ENCODE data around the gene ZBBX. TPM values are rescaled to one million over a fixed set of nuclear protein-coding genes. Genes with fewer than 3 reads are reported as not detected.

Gene ZBBX
- total and polyA plus RNA-seq, 2 of the 4 experiments (the other 2 are of a cell fraction): not detected

DNA sequence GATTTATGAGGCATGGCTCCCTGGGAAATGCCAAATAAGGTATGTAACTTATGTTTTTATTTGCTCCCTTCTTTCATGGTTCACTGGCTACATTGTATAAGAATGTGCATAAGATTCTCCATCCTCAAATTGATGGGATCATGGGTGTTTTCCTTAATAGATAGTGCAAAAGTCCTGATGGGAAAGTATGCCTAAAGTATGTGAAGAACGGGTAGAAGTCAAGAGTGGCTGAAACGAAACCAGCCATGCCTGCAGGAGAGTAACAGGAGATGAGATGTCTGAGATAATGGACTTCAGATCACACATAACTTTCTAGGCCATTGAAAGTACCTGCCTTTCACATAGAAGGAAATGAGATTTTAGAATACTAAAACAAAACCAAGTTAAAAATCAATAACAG lies 56.5 kb downstream of the ZBBX start:
- H2AK9ac ChIP-seq (replicated peaks; ENCODE audit: low read depth, low read length, poor library complexity): no peak overlapping the region
- intact Hi-C loops (cut with micrococcal nuclease) (no loop called here), in situ Hi-C loops (cut with MboI; ENCODE audit: low sequenced_read_pairs) (no loop called here), dilution Hi-C loops (cut with HindIII; ENCODE audit: low sequenced_read_pairs, unreplicated experiment) (no loop called here)
- no peaks in the 10 kb centered on the region for H3K36me3 ChIP-seq (ENCODE audit: control insufficient read depth, insufficient read depth, low read length)
- no peak overlapping the region for H2BK15ac ChIP-seq (ENCODE audit: low read depth, low read length)
- H3K4me2 ChIP-seq (ENCODE audit: low read depth, low read length): no peak overlapping the region
- H2BK20ac ChIP-seq (ENCODE audit: low read depth, low read length): no peak overlapping the region
- ATAC-seq (ENCODE audit: low read depth): no peak
- H3K4me3 ChIP-seq (ENCODE audit: insufficient read depth, low read depth, low read length): no peak overlapping the region
- no peak overlapping the region for H3K18ac ChIP-seq (ENCODE audit: low read depth, low read length)
- ChIA-PET POLR2A (ENCODE audit: unreplicated experiment) (no interaction called here), CTCF (no interaction called here)
- H3K9ac ChIP-seq (ENCODE audit: low read depth, low read length): no peak overlapping the region
- no peaks in the 10 kb centered on the region for H3K9me1 ChIP-seq (ENCODE audit: insufficient read depth, low read length)
- no peaks in the 10 kb centered on the region for H3K4me1 ChIP-seq (ENCODE audit: control insufficient read depth, insufficient read depth, low read length)
- TF ChIP-seq MAZ (IDR thresholded peaks at IDR 0.05; ENCODE audit: borderline replicate concordance, low read depth, low read length) (no peak), MXI1 (IDR thresholded peaks at IDR 0.05; ENCODE audit: borderline replicate concordance, low read depth, low read length) (no peak), RAD21 (IDR thresholded peaks at IDR 0.05; ENCODE audit: low read length) (no peak), CHD1 (IDR thresholded peaks at IDR 0.05; ENCODE audit: low read depth, low read length) (no peak), MAFK (IDR thresholded peaks at IDR 0.05; ENCODE audit: low read depth, low read length) (no peak), BHLHE40 (IDR thresholded peaks at IDR 0.05; ENCODE audit: low read depth, low read length) (no peak), FOS (IDR thresholded peaks at IDR 0.05; ENCODE audit: low read depth, low read length) (no peak), CEBPB (IDR thresholded peaks at IDR 0.05; ENCODE audit: low read depth, low read length) (no peak), POLR2A (IDR thresholded peaks at IDR 0.05; ENCODE audit: low read depth, low read length) (no peak)
- TF ChIP-seq, protein P1, sequence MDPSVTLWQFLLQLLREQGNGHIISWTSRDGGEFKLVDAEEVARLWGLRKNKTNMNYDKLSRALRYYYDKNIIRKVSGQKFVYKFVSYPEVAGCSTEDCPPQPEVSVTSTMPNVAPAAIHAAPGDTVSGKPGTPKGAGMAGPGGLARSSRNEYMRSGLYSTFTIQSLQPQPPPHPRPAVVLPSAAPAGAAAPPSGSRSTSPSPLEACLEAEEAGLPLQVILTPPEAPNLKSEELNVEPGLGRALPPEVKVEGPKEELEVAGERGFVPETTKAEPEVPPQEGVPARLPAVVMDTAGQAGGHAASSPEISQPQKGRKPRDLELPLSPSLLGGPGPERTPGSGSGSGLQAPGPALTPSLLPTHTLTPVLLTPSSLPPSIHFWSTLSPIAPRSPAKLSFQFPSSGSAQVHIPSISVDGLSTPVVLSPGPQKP (IDR thresholded peaks at IDR 0.05; ENCODE audit: borderline replicate concordance, low read depth, low read length): no peak
- TF ChIP-seq, protein P2, sequence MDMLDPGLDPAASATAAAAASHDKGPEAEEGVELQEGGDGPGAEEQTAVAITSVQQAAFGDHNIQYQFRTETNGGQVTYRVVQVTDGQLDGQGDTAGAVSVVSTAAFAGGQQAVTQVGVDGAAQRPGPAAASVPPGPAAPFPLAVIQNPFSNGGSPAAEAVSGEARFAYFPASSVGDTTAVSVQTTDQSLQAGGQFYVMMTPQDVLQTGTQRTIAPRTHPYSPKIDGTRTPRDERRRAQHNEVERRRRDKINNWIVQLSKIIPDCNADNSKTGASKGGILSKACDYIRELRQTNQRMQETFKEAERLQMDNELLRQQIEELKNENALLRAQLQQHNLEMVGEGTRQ (IDR thresholded peaks at IDR 0.05; ENCODE audit: low read depth, low read length): no peak
- DNase-seq: no peak
- no peak overlapping the region for H4K8ac ChIP-seq (ENCODE audit: low read depth in 2 of 2, low read length in 2 of 2)
- no peak overlapping the region for H4K91ac ChIP-seq (ENCODE audit: insufficient read depth, low read depth, low read length)
- no peaks in the 10 kb centered on the region for H3K9me3 ChIP-seq (ENCODE audit: control insufficient read depth, insufficient read depth, low read length)
- H3K27ac ChIP-seq (ENCODE audit: insufficient read depth, low read length): no peak overlapping the region
- H3K56ac ChIP-seq (ENCODE audit: extremely low read depth, insufficient read depth, low read length): no peak overlapping the region
- no peak overlapping the region for H4K5ac ChIP-seq (ENCODE audit: low read depth, low read length)
- H3K4ac ChIP-seq (ENCODE audit: low read depth, low read length): no peak overlapping the region
- no peak overlapping the region for H3K23ac ChIP-seq (ENCODE audit: low read depth, low read length)
- no peak overlapping the region for H2AFZ ChIP-seq (replicated peaks; ENCODE audit: low read length, poor library complexity)
- H4K20me1 ChIP-seq (ENCODE audit: insufficient read depth, low read length): no peaks in the 10 kb centered on the region
- H2BK5ac ChIP-seq (ENCODE audit: low read depth, low read length, poor library complexity, severe bottlenecking): no peak overlapping the region
- no peaks in the 10 kb centered on the region for H3K79me1 ChIP-seq (ENCODE audit: low read depth in 1 of 2, low read length in 2 of 2)
- WGBS, 2 experiments (ENCODE audit: extremely low coverage in 2 of 2, insufficient read length in 1 of 2): no CpG with 5 or more reads among the region's 2 CpGs
- H2BK120ac ChIP-seq (ENCODE audit: low read depth, low read length): no peak overlapping the region
- H2AK5ac ChIP-seq (ENCODE audit: low read depth, low read length): no peak overlapping the region
- BruUV-seq (replicated peaks): no TSS peak
- no peaks in the 10 kb centered on the region for H3K27me3 ChIP-seq (ENCODE audit: control insufficient read depth, insufficient read depth, low read length)
- H3K14ac ChIP-seq (replicated peaks; ENCODE audit: low read depth, low read length): no peak overlapping the region
